ENCODE data around the gene CPT1B.

CPT1B gene

GRCh38 chr22:50584106-50585096 lies 6.2 kb upstream of the CPT1B start:
- DNase-seq = no peak

- no peak for DNase-seq
Measured at GRCh38 chr22:50583294-50583861, 5.2 kb upstream of the CPT1B start.

- peak; percentile 97 for DNase-seq
Measured at GRCh38 chr22:50582493-50583293, 4.5 kb upstream of the CPT1B start, which contains the start of gene CHKB. Gene CHKB (minus strand): TSS chr22:50582849. CDS start chr22:50582781, 68 bp downstream.

GRCh38 chr22:50581950-50582492 lies 3.8 kb upstream of the CPT1B start:
- DNase-seq = no peak

- DNase-seq = no peak
Measured at GRCh38 chr22:50581031-50581949, 3.1 kb upstream of the CPT1B start.

- no peak for DNase-seq
Measured at GRCh38 chr22:50579752-50580151, 1.5 kb upstream of the CPT1B start.

GRCh38 chr22:50578776-50579310 lies 616 bp upstream of the CPT1B start:
- DNase-seq = no peak

GRCh38 chr22:50577697-50577986 lies 585 bp downstream of the CPT1B start:
- no peak for DNase-seq

GRCh38 chr22:50576806-50577696 lies 1.2 kb downstream of the CPT1B start:
- no peak for DNase-seq

GRCh38 chr22:50576070-50576469 lies 2.2 kb downstream of the CPT1B start:
- no peak for DNase-seq

GRCh38 chr22:50575426-50575941 lies 2.7 kb downstream of the CPT1B start:
- no peak for DNase-seq

- DNase-seq = no peak
Measured at GRCh38 chr22:50574383-50574755, 3.9 kb downstream of the CPT1B start.

- DNase-seq = no peak
Measured at GRCh38 chr22:50573491-50574382, 4.5 kb downstream of the CPT1B start.

GRCh38 chr22:50572965-50573364 lies 5.3 kb downstream of the CPT1B start:
- DNase-seq = no peak

GRCh38 chr22:50571264-50572175 lies 6.7 kb downstream of the CPT1B start:
- no peak for DNase-seq

GRCh38 chr22:50570861-50571260 lies 7.4 kb downstream of the CPT1B start:
- DNase-seq = no peak

- DNase-seq = no peak
Measured at GRCh38 chr22:50569896-50570535, 8.2 kb downstream of the CPT1B start.

GRCh38 chr22:50569041-50569459 lies 9.2 kb downstream of the CPT1B start:
- no peak for DNase-seq
